GM23338 (cell line): ENCODE data around the gene AMBRA1. TPM values are rescaled to one million over a fixed set of nuclear protein-coding genes. Genes with fewer than 3 reads are reported as not detected.

ENCODE experiments used
- ATAC-seq: fragments of 200-7000 bp; cut with Tn5 transposase; 3 replicates; pipeline ENCODE4 v1.9.1; 2020
- DNase-seq: peaks from one replicate; pipeline ENCODE4 v3.0.0-alpha.2; 2015; ENCODE audit warnings: low spot score
- H2AFZ ChIP-seq: fragments of 200-600 bp; sonication (generic); 2 replicates; pipeline ENCODE4 v1.8.0; 2016; ENCODE audit warnings: antibody characterized with exemption, mild to moderate bottlenecking, moderate library complexity
- H3F3A ChIP-seq: fragments of 200-600 bp; sonication (generic); replicated peaks from 2 replicates; pipeline ENCODE4 v1.8.0; 2017; ENCODE audit warnings: antibody characterized with exemption, mixed run types, low read depth
- H3K27ac ChIP-seq: fragments of 200-600 bp; sonication (generic); 2 replicates; pipeline ENCODE4 v1.6.1; 2016; ENCODE audit warnings: low read depth
- H3K27me3 ChIP-seq: fragments of 200-600 bp; sonication (generic); 2 replicates; pipeline ENCODE4 v1.8.0; 2016; ENCODE audit warnings: mild to moderate bottlenecking, mixed run types, moderate library complexity; ENCODE audit not compliant: insufficient read depth
- H3K36me3 ChIP-seq: fragments of 200-600 bp; sonication (generic); 2 replicates; pipeline ENCODE4 v1.8.0; 2016; ENCODE audit warnings: mild to moderate bottlenecking; ENCODE audit not compliant: insufficient read depth
- H3K4me1 ChIP-seq: fragments of 200-600 bp; sonication (generic); 2 replicates; pipeline ENCODE4 v1.8.0; 2016; ENCODE audit warnings: mild to moderate bottlenecking, moderate library complexity; ENCODE audit not compliant: insufficient read depth
- H3K4me2 ChIP-seq: fragments of 200-600 bp; sonication (generic); 2 replicates; pipeline ENCODE4 v1.7.1; 2017; ENCODE audit warnings: mixed run types
- H3K4me3 ChIP-seq: fragments of 200-600 bp; sonication (generic); 2 replicates; pipeline ENCODE4 v1.6.1; 2016; ENCODE audit warnings: mixed run types
- H3K79me2 ChIP-seq: fragments of 200-600 bp; sonication (generic); replicated peaks from 2 replicates; pipeline ENCODE4 v1.8.0; 2017; ENCODE audit warnings: mild to moderate bottlenecking; ENCODE audit not compliant: insufficient read depth
- H3K9me2 ChIP-seq: fragments of 200-600 bp; sonication (generic); 2 replicates; pipeline ENCODE4 v1.8.0; 2017; ENCODE audit not compliant: insufficient read depth
- H4K20me1 ChIP-seq: fragments of 200-600 bp; sonication (generic); replicated peaks from 2 replicates; pipeline ENCODE4 v1.8.0; 2017; ENCODE audit warnings: mild to moderate bottlenecking; ENCODE audit not compliant: insufficient read depth
- H3K27ac Mint-ChIP-seq: 2 replicates; pipeline ENCODE4 v1.8.0; 2020; ENCODE audit warnings: inconsistent platforms, mild to moderate bottlenecking, moderate library complexity, mixed read lengths
- H3K27me3 Mint-ChIP-seq: 3 replicates; pipeline ENCODE4 v1.8.0; 2022; ENCODE audit warnings: low read depth, mild to moderate bottlenecking, moderate library complexity, mixed read lengths, inconsistent platforms; ENCODE audit not compliant: insufficient read depth, poor library complexity
- H3K36me3 Mint-ChIP-seq: 3 replicates; pipeline ENCODE4 v1.8.0; 2021; ENCODE audit warnings: low read depth, mild to moderate bottlenecking, inconsistent platforms, moderate library complexity, mixed read lengths
- H3K4me1 Mint-ChIP-seq: 3 replicates; pipeline ENCODE4 v1.8.0; 2020; ENCODE audit warnings: mild to moderate bottlenecking, inconsistent platforms, mixed read lengths
- H3K4me3 Mint-ChIP-seq: 3 replicates; pipeline ENCODE4 v1.8.0; 2021; ENCODE audit warnings: moderate library complexity, mild to moderate bottlenecking, inconsistent platforms, mixed read lengths
- H3K9me3 Mint-ChIP-seq: 3 replicates; pipeline ENCODE4 v1.8.0; 2020; ENCODE audit warnings: moderate library complexity, mild to moderate bottlenecking, inconsistent platforms, mixed read lengths
- ETS1 ChIP-seq: IDR thresholded peaks from 2 replicates; pipeline ENCODE4 v1.6.1; 2016; ENCODE audit warnings: antibody characterized with exemption
- JUNB ChIP-seq: IDR thresholded peaks from one replicate; pipeline ENCODE4 v1.6.1; 2016; ENCODE audit warnings: antibody characterized with exemption; ENCODE audit not compliant: unreplicated experiment
- REST ChIP-seq: IDR thresholded peaks from one replicate; pipeline ENCODE4 v1.6.1; 2018; ENCODE audit warnings: antibody characterized with exemption; ENCODE audit not compliant: unreplicated experiment
- ZNF331 ChIP-seq: fragments of 250-450 bp; sonication (Bioruptor Pico); IDR thresholded peaks from 2 replicates; pipeline ENCODE4 v1.5.0; 2020; ENCODE audit warnings: low read depth, mild to moderate bottlenecking, moderate library complexity
- ZNF462 ChIP-seq: fragments of 250-450 bp; sonication (Bioruptor Pico); IDR thresholded peaks from 2 replicates; pipeline ENCODE4 v1.5.0; 2020; ENCODE audit warnings: mild to moderate bottlenecking, moderate library complexity
- polyA plus RNA-seq: library from polyadenylated mRNA; unstranded; fragments of >200 nt; fragmentation: Nextera tagmentation; extraction: Ambion mirVana; gene quantifications from 2 replicates; pipeline ENCODE4 v1.2.1, GENCODE V29; 2016
- total RNA-seq: library from RNA; depleted of rRNA; stranded (reverse); fragments of >200 nt; shearing (Covaris generic); gene quantifications from 2 replicates; pipeline ENCODE4 v1.2.3, GENCODE V29; 2014

AMBRA1 gene
- total and polyA plus RNA-seq, 2 experiments from 2014 or later = 8.3 to 34.8 TPM

- TF ChIP-seq ZNF331 (CRISPR knock-in tag) = no peak
- TF ChIP-seq JUNB = no peak
- TF ChIP-seq ETS1 = no peak
- no peak for TF ChIP-seq ZNF462 (CRISPR knock-in tag)
- TF ChIP-seq REST = no peak
- Mint-ChIP-seq H3K36me3 (peaks cover 40% of the 10 kb centered on the region), H3K4me3 (no peak overlapping the region)
These were observed 50.3 kb downstream of the AMBRA1 start for GRCh38 chr11:46543564-46543963.

More at GRCh38 chr11:46543564-46543963, 50.3 kb downstream of the AMBRA1 start:
- no peaks in the 10 kb centered on the region; the same call in 2 of the 3 replicates for H3K4me1 Mint-ChIP-seq
- Histone ChIP-seq H3K4me1 (no peaks in the 10 kb centered on the region), H3K27me3 (no peaks in the 10 kb centered on the region), H3K27ac (no peak overlapping the region), H3K4me2 (no peak overlapping the region), H4K20me1 (peaks cover 20% of the 10 kb centered on the region), H3K4me3 (no peak overlapping the region), H3K36me3 (peaks cover 7% of the 10 kb centered on the region; the same call in 1 of the 2 replicates), H2AFZ (no peak overlapping the region), H3F3A (0 out of 2 replicates have a peak, but pooled peaks cover 3% of the 10 kb centered on the region), H3K9me2 (no peaks in the 10 kb centered on the region), H3K79me2 (peaks cover 25% of the 10 kb centered on the region)
- H3K27me3 Mint-ChIP-seq = peaks cover 3% of the 10 kb centered on the region
- no peaks in the 10 kb centered on the region for H3K9me3 Mint-ChIP-seq
- H3K27ac Mint-ChIP-seq = no peak overlapping the region
- ATAC-seq (no peak), DNase-seq (no peak)
